ENCODE results near the gene TM7SF3. TPM values are rescaled to one million over a fixed set of nuclear protein-coding genes. Genes with fewer than 3 reads are reported as not detected.

Gene TM7SF3
- total RNA-seq, result 10 to 100 TPM; 32.1 to 48.4 (median 42.6) TPM
- total RNA-seq (2013), result 69.0 TPM

- Histone ChIP-seq H3K27me3 (ENCODE audit: control insufficient read depth, insufficient read depth, low read length) (no peaks in the 10 kb centered on the region), H3K27ac (ENCODE audit: low read length) (peak within 1 kb of the TSS; percentile 94), H3K36me3 (ENCODE audit: control insufficient read depth, insufficient read depth, low read length) (no peaks in the 10 kb centered on the region), H3K4me3 (ENCODE audit: low read length) (peak within 1 kb of the TSS; percentile 93), H3K4me1 (ENCODE audit: control insufficient read depth, insufficient read depth, low read length) (peaks cover 20% of the 10 kb centered on the region), H3K9me3 (ENCODE audit: control insufficient read depth, insufficient read depth, low read length) (no peaks in the 10 kb centered on the region)
- under 1% methylated on average over 70 of the region's 71 CpGs for WGBS (ENCODE audit: insufficient coverage)
- H3K4me1 Mint-ChIP-seq, result peaks cover 39 to 45% of the 10 kb centered on the region in 2 donors
- DNase-seq (peak; percentile 95 to 98), ATAC-seq (peak; percentile 90 to 98 (median 91))
- H3K27ac Mint-ChIP-seq, result peak within 1 kb of the TSS; percentile 95 to 100
- TF ChIP-seq CTCF (IDR thresholded peaks at IDR 0.05), result peak; percentile 96
- no peaks in the 10 kb centered on the region for H3K9me3 Mint-ChIP-seq
- no peaks in the 10 kb centered on the region for H3K27me3 Mint-ChIP-seq (ENCODE audit: low read depth in 2 of 2)
- H3K4me3 Mint-ChIP-seq, result peak within 1 kb of the TSS; percentile 89
- no peaks in the 10 kb centered on the region for H3K36me3 Mint-ChIP-seq
- intact Hi-C loops (cut with micrococcal nuclease), result loop anchor here (1.0 to 10.0 kb wide), 7 partner anchors 8 to 1769 kb away; partner anchors contain the start of genes FGFR1OP2, ITPR2, MED21 and STK38L
Observed at GRCh38 chr12:27014085-27014858, at the start of gene TM7SF3. Gene TM7SF3 (minus strand): TSS chr12:27014384. CDS start chr12:27014168, 216 bp downstream.

- no peaks in the 10 kb centered on the region for H3K27me3 ChIP-seq (ENCODE audit: control insufficient read depth, insufficient read depth, low read length)
- no peaks in the 10 kb centered on the region for H3K9me3 ChIP-seq (ENCODE audit: control insufficient read depth, insufficient read depth, low read length)
- DNase-seq (no peak), ATAC-seq (no peak)
- H3K9me3 Mint-ChIP-seq, result no peaks in the 10 kb centered on the region
- no peaks in the 10 kb centered on the region for H3K27me3 Mint-ChIP-seq (ENCODE audit: low read depth in 2 of 2)
- intact Hi-C loops (cut with micrococcal nuclease), result no loop called here
- H3K4me1 ChIP-seq (ENCODE audit: control insufficient read depth, insufficient read depth, low read length), result peaks cover 3% of the 10 kb centered on the region
- no peaks in the 10 kb centered on the region for H3K4me1 Mint-ChIP-seq
- H3K4me3 ChIP-seq (ENCODE audit: low read length), result no peak overlapping the region
- H3K4me3 Mint-ChIP-seq, result no peak overlapping the region
- no peak overlapping the region for H3K27ac ChIP-seq (ENCODE audit: low read length)
- TF ChIP-seq CTCF (IDR thresholded peaks at IDR 0.05), result no peak
- peaks cover 5% of the 10 kb centered on the region for H3K36me3 ChIP-seq (ENCODE audit: control insufficient read depth, insufficient read depth, low read length)
- H3K27ac Mint-ChIP-seq, result no peak overlapping the region
- peaks cover 6% of the 10 kb centered on the region for H3K36me3 Mint-ChIP-seq
Observed at GRCh38 chr12:27063250-27063851, 49.2 kb upstream of the TM7SF3 start.

- peaks cover 3% of the 10 kb centered on the region for H3K4me1 ChIP-seq (ENCODE audit: control insufficient read depth, insufficient read depth, low read length)
- DNase-seq, result no peak
- ATAC-seq, result no peak
- no peaks in the 10 kb centered on the region for H3K27me3 ChIP-seq (ENCODE audit: control insufficient read depth, insufficient read depth, low read length)
- Mint-ChIP-seq H3K4me1 (no peaks in the 10 kb centered on the region), H3K4me3 (no peak overlapping the region), H3K36me3 (no peaks in the 10 kb centered on the region), H3K27me3 (ENCODE audit: low read depth in 2 of 2) (no peaks in the 10 kb centered on the region), H3K9me3 (no peaks in the 10 kb centered on the region), H3K27ac (no peak overlapping the region)
- H3K27ac ChIP-seq (ENCODE audit: low read length), result no peak overlapping the region
- H3K9me3 ChIP-seq (ENCODE audit: control insufficient read depth, insufficient read depth, low read length), result no peaks in the 10 kb centered on the region
- no peak overlapping the region for H3K4me3 ChIP-seq (ENCODE audit: low read length)
- WGBS (ENCODE audit: insufficient coverage), result 85% methylated on average over 3 of the region's 3 CpGs
- intact Hi-C loops (cut with micrococcal nuclease), result no loop called here
- TF ChIP-seq CTCF (IDR thresholded peaks at IDR 0.05), result no peak
- no peaks in the 10 kb centered on the region for H3K36me3 ChIP-seq (ENCODE audit: control insufficient read depth, insufficient read depth, low read length)
Observed at GRCh38 chr12:27061317-27061716, 47.1 kb upstream of the TM7SF3 start.

Data from natural killer cell (primary cell).